Measurements from ENCODE around the gene TNN.

Gene TNN

DNA sequence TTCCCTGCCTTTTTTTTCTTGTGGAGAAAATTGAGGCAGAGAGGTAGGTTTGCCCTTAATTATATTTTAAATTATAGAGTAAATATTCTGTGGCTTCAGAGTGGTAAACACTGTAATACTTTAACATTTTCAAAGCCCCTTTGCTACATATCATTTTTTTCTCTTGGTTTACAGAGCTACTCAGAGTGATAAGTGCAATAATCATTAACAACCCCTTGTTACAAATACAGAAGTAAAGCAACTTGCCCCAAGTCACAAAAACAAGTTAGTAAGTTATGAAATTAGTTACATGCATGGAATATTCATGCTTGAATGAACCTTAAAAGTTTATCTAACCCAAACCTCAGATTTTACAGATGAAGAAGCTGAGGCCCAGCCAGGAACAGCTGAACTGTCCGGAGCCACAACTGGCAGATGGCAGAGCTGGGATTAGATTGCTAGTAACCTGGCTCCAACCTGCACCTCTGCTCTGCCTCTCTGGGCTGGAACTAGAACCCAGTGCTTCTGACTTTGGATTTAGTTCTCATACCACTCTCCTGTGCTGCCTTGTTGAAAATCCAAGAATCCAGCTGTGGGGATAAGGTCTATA is 48.7 kb downstream of the TNN start:
- no peak for DNase-seq (ENCODE audit: low read depth)

GRCh38 chr1:175116903-175117302 is 49.3 kb downstream of the TNN start:
- DNase-seq (ENCODE audit: low read depth) = no peak

DNA sequence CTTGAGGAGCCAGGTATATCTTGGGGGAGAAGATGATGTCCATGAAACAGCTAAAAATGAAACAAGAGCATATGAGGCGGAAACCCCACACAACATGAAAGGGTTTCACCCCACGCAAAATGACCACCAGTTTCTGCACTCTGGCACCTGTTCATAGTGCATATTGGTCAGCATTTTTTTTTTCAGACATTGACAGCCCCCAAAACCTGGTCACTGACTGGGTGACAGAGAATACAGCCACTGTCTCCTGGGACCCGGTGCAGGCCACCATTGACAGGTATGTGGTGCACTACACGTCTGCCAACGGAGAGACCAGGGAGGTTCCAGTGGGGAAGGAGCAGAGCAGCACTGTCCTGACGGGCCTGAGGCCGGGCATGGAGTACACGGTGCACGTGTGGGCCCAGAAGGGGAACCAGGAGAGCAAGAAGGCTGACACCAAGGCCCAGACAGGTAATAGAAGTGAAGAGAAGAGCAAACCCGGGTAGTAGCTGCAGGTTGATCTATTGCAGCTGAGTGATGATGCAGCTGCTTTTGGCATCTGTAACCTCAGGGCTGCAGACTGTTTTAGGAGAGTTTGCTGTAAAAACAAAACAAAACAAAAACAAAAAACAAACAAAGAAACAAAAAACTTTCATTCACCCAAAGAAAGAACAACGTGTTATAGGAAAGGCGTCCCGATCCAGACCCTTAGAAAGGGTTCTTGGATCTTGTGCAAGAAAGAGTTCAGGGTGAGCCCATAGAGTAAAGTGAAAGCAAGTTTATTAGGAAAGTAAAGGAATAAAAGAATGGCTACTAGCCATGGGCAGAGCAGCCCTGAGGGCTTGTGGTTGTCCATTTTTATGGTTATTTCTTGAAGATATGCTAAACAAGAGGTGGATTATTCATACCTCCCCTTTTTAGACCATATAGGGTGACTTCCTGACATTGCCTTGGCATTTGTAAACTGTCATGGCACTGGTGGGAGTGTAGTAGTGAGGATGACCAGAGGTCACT is 51.0 kb downstream of the TNN start:
- no peak for DNase-seq (ENCODE audit: low read depth)

- DNase-seq (ENCODE audit: low read depth) = no peak
Observed at GRCh38 chr1:175120511-175120910, 52.9 kb downstream of the TNN start.

DNA sequence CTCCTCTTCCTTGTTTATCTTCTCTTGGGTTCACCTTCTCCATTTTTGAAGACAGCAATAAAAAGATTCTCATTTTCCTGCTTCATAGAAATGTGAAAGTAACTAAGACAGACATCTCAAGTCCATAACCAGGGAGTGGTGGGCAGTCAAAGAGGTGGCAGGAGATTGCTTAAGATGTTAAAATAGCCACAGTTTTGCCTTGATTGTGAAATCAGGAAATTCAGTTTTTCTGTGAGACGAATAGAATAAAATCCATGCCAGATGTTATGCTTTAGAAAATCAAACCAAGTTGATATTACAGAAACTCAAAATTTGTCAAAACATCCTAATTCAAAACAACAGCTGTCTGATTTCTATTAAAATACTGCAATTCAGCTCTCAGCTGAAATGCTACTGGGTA is 57.2 kb downstream of the TNN start:
- DNase-seq (ENCODE audit: low read depth) = no peak

DNA sequence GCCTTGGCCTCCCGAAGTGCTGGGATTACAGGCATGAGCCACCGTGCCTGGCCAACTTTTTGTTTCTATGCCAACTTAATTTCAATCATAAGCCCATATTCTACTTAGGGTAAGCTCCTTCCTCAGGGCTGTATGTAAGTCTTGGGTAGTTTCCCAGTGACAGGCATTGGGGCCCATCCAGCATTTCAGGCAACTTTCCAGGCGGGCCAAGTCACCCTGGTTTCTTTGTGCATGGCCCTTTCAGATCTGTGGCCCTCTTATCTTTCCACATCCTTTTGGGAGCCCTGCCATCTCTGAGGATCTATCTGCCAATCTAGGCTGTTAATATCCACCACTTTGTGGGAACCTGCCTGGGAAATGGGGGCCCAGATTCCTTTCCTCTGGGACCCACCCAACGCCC is 58.7 kb downstream of the TNN start:
- no peak for DNase-seq (ENCODE audit: low read depth)

GRCh38 chr1:175127565-175127964 is 59.9 kb downstream of the TNN start:
- no peak for DNase-seq (ENCODE audit: low read depth)

- DNase-seq (ENCODE audit: low read depth) = no peak
Observed at GRCh38 chr1:175128523-175128922, 60.9 kb downstream of the TNN start.

DNA sequence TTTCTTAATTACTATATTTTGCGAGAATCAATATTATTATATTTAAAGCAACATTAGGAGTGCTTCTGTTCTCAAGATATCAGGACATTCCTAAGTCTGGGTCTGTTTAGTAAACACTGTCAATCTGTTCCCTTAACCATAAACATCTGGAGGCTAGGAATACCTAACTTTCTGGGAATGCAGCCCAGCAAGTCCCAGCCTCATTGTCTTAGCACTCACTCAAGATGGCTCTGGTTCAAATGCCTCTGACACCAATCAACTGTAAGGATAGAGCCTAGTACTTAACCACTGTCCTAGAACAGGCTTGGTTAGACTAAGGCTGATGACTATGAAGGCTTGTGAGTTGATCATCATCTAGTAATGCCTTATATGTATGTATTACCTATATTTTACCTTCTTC is 61.5 kb downstream of the TNN start:
- DNase-seq (ENCODE audit: low read depth) = no peak

DNA sequence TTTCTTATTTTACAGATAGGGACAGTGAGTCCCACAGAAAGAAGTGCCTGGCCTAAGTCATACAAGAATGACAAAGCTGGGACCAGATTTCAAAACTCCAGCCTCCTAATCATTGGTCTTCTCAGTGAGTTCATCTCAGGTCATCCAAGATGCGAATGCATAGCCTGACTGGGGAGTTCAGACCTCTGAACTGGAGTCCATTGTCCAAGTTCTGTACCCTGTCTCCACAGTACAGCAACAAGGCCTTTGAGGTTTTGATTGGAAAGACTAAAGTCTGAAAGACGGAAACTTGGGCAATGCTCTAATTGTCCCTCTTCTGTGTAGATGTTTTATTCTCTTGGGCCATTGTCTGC is 62.0 kb downstream of the TNN start:
- no peak for DNase-seq (ENCODE audit: low read depth)

- no peak for DNase-seq (ENCODE audit: low read depth)
Observed at GRCh38 chr1:175129997-175130648, 62.5 kb downstream of the TNN start.

GRCh38 chr1:175130649-175131045 is 63.0 kb downstream of the TNN start:
- no peak for DNase-seq (ENCODE audit: low read depth)

DNA sequence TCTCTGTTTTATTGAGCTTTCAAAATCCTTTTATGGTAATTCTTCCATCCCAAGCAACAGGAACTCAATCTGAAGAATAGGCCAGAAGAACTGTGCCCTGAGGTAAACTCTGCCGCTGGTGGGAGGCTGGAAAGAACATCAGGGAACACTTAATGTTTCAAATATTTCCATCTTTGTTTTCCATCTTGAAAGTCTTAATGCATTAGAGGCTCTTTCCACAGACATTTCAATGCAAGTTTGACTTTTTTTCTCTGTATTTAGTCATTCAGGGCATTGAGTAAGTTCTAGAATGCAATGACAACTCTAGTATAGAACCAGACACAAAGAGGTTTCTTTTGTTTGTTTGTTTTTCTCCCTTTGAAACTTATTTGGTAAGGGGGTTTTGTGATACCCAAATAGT is 63.5 kb downstream of the TNN start:
- DNase-seq (ENCODE audit: low read depth) = no peak

GRCh38 chr1:175132436-175132835 is 64.8 kb downstream of the TNN start:
- DNase-seq (ENCODE audit: low read depth) = no peak

- DNase-seq (ENCODE audit: low read depth) = no peak
Observed at GRCh38 chr1:175133673-175134435, 66.2 kb downstream of the TNN start.

DNA sequence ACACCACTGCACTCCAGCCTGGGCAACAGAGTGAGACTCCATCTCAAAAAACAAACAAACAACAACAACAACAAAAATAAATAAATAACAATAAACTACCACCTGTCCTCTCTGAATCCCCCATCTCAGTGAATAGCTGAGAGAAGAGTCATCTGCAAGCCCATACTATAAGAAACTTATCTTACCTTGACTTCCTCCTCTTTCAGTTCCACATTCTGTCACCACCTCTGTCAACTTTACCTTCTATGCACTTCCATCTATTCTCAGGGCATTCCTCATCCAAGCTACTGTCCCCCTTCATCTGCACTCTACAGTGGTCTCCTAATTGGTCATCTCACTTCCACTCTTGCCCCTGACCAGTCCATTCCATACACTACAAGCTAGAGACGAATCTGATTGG is 66.9 kb downstream of the TNN start:
- DNase-seq (ENCODE audit: low read depth) = no peak

DNA sequence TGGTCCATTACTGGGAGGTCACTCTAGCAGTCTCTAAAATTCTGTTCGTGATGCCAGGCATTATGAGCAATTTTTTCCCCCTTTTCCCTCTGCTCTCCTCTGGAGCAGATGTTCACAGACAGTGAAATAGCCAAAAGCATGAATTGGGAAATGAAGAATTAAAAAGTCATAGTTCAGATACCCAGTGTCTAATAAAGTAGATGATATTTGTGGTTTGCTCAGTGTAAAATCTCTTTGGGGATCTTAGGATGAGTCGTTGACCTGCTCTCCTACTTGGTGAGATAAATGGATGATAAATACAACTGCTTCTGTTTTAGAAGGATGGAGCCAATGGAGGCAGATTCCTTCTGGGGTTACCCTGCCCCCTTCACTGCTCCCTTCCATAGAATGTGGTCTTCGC is 68.6 kb downstream of the TNN start:
- no peak for DNase-seq (ENCODE audit: low read depth)

- DNase-seq (ENCODE audit: low read depth) = no peak
Observed at GRCh38 chr1:175137369-175137768, 69.7 kb downstream of the TNN start.

- no peak for DNase-seq (ENCODE audit: low read depth)
Observed at GRCh38 chr1:175138579-175138978, 70.9 kb downstream of the TNN start.

DNA sequence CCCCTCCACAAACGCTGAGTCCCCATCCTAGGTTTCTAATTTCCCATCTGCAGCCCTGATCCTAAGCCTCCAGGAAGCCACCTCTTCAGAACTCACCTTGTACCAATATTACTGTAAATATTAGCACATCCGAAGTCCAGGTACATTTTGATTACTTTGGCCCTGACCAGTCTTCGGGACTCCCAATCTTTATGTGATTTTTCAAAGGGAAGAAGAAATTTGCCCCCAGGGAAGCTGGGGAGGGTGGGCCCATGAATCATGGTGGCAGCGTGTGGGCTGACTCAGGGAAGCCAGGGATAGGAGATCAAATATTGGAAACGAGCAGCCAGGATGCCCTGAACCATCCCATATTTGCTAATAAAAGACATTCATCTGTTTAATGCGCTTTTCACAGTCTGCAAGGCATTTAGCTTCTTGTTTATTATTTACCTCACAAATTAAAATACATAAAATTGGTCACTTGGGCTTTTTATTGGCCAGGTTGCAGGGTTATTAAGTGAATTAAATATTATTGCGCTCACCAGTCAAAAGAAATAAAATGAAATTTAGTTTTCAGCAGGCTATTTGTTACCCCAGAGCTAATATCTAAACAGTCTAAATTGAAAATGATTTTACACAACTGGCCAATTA is 78.4 kb downstream of the TNN start:
- DNase-seq (ENCODE audit: low read depth) = no peak

DNA sequence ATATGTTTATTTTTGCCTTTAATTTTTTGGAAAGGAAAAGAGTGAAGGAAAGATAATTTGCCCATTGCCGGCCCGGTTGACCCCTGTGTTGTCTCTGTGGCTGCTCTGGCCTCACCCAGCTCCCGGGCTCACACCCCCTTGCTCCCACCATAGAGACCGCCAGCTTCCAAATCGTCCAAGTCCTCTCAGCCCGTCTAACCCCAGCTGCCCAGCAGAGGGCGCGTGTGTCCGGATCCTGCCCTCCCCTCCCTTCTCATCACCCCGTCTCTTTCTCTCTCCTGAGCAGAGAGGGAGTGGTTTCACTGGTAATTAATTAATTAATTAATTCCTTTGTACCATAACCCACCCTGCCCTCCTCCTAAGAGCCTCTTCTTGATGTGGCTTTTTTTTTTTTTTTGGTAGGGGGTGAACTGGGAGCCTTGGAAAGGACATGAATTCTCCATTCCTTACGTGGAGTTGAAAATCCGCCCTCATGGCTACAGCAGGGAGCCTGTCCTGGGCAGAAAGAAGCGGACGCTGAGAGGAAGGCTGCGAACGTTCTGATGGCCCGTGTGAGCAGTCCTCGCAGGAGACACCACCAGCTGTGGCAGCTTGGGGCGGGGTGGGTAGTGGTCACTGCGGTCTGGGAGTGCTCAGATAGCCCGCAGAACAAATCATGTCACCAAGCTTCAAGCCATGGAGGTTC is 79.0 kb downstream of the TNN start:
- DNase-seq (ENCODE audit: low read depth) = peak; percentile 55
